Stimulated activated CD8-positive, alpha-beta memory T cell treated with anti-CD3 and anti-CD28 coated beads, Interleukin-7, amount 100 ng/mL, for 48 hours (primary cell): ENCODE results near the gene CAMK1G.

Source experiments
- DNase-seq, 2 donors: peaks; one replicate each; pipeline ENCODE4 v3.0.0-alpha.2; 2020; ENCODE audit warnings: low read depth in 1 of 2; ENCODE audit errors: extremely low read depth in 1 of 2

CAMK1G gene

DNA sequence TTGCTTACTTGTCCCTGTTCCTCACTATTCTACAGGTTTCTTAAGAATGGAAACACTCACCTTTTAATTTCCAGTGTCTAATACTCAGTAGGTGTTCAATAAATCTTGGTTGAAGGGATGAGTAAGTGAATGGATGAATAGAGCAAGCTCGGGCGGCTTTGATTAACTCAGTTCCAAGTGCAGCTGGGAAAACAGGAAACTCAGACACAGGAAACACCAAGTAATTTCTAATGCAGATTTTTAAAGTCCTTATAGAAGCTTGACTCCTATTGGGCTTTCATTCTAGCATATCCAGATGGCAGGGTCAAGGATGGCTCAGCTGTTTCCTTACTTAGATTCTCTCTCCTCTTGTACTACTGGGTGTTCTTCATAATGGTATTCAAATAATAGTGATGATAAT, 14.0 kb downstream of the CAMK1G start:
- no peak for DNase-seq

DNA sequence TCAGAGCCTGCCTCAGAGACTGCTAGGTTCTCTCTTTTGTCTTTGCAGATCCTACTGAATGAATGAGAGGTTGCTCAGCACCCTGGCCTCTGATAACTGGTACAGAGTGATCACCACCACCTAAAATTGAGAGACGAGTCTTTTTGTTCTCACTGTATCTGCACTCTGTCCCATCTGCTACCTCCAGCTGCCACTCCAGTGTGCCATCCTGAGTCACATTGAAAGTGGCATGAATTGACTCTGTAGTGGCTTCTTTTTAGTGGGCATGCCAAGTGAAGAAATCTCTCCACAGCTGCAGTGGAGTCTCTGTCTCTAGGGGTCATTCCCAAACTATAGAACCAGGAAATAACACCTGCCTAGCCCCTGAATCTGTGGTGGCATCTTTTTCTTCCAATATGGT, 14.7 kb downstream of the CAMK1G start:
- DNase-seq, result no peak

DNA sequence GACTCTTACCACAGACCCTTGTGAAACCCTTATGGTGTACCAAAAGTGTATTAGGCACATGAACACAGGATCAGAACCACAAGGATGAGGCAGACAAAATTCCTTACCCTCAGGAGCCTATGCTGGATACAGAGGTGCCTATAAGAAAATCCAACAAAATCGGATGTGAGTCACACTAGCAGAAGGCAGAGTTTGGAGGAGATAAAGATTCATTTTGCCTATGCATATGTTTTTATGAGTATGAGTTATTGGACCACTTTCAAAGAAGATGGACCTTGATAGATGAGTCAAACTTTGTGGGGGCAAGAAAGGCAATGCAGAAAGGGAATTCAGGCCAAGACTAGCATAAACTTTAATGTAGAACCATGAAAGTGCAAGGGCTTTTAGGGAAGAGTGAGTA, 17.0 kb downstream of the CAMK1G start:
- no peak for DNase-seq

DNA sequence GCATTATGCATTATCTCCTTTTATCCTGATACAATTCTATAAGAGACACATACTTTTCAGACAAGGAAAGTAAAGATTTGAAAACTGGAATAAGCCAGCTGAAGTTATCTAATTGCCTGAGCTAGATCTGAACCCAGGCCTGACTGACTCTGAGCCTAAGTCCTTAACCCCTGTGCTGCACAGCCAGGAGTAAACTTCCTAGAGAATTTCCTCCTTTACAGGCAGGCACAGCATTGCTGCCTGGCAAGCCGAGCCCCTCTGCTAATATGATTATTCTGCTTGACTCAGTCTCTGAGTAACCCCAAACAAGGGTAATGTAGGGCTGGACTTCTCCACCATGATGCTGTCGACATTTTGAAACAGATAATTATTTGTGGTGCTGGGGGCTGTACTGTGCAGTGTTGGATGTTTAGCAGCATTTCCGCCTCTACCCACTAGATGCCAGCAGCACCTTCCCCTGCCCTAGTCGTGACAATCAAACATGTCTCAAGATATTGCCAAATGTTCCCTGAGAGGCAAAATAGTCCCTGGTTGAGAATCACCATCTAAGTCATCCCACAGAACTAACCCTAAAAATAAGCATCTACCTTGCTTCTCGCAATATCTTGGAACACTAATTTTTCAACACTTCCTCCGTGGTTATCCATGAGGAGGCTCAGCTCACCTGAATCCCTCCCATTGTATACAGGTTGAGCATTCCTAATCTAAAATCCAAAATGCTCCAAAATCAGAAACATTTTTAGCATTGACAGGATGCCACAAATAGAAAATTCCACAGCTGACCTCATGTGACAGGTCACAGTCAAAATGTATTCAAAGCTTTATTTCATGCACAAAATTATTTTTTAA, 18.5 kb downstream of the CAMK1G start:
- no peak for DNase-seq

DNA sequence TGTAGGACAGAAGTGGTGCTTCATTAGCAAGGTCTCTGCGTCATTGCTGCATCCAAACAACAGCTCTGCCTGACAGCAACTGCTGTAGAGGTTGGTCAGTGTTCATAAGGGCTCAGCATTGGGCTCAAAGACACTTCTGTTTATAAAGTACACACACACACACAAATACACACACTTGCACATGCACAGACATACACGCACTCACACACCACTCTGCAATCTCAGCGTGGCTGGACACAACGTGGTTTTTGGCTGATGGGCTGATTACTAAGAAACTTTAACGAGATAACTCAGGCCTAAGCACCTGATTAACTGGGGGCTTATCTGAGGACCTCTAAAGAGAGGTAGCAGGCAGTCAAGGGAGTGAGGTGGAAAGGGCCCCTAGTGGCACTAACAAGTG, 20.4 kb downstream of the CAMK1G start:
- DNase-seq, result no peak

DNA sequence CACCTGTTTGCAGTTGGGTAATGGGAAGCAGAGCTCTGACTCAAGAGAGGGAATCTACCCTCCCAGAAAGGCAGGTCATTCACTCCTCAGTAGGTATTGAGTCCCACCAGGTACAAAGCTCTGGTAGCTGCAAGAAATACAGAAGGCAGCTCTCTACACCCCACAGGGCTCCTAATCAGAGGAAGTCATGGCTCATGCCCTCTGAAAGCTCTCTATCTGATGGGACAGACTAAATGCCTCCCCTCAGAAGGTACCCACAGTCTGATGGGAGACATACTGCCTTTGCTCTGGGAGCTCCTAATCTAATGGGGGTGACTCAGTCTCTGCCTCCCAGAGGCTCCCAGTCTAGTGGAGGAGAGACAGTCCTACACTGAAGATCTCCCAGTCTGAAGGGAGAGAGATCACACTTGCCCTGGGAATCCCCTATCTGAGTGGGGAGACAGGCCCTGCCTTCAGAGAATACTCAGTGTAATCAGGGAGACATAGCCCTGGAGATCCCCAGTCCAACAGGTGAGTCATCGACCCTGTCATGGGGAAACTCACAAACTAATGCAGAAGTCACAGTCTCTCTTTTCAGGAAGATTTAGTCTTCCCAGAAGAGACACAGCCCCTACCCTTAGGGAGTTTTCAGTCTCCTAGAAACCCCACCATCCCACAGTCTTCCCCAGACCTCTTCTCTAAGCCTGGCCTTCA, 23.7 kb downstream of the CAMK1G start:
- DNase-seq, result peak in 1 of 2 donors; percentile 19

DNA sequence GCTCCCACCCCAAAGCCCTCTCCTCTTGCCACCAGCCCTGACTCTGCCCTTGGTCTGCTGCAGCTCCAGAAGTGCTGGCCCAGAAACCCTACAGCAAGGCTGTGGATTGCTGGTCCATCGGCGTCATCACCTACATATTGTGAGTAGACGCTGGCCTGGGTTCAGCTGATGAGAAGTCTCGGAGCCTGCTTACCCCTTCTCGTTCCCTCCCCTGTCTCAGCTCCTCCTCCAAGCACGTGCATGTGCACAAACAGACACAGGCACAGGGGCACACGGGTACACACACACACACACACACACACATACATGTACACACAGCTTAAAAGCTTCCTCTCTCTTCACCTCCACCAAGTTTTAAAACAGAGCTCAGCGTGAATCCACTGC, 24.3 kb downstream of the CAMK1G start:
- DNase-seq, result no peak

DNA sequence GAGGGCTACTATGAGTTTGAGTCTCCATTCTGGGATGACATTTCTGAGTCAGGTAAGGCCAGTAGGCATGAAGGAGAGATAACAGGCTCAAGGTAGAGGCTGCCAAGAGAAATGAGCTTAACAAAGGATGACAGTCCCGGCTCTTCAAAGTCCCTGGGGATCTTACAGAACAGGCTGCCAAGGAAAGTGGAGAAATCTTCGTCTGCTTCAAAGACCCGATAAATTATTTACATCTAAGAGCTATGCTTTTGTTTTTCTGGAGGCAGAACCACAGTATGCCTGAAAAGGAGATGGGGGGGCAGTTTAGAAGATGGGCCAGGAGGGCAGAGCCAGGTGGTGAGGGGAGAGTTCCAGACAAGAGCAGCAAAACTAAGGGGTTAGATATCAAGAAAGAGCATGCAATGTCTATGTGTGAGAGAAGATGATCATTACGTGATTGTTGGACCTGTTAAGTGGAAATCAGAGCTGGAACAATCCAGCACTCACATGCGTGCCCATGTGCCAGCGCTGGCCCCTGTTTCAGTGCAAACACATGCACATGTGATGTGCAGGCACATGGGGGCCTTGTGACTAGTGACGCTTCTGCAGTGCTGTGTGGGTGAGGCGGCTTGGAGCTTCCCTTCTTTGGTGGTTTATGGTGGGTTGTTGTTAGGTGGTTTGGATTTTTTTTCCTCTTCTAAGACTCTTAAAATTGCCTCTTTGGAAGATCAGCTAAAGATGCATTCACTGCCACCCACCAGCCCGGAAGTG, 25.7 kb downstream of the CAMK1G start:
- no peak for DNase-seq

DNA sequence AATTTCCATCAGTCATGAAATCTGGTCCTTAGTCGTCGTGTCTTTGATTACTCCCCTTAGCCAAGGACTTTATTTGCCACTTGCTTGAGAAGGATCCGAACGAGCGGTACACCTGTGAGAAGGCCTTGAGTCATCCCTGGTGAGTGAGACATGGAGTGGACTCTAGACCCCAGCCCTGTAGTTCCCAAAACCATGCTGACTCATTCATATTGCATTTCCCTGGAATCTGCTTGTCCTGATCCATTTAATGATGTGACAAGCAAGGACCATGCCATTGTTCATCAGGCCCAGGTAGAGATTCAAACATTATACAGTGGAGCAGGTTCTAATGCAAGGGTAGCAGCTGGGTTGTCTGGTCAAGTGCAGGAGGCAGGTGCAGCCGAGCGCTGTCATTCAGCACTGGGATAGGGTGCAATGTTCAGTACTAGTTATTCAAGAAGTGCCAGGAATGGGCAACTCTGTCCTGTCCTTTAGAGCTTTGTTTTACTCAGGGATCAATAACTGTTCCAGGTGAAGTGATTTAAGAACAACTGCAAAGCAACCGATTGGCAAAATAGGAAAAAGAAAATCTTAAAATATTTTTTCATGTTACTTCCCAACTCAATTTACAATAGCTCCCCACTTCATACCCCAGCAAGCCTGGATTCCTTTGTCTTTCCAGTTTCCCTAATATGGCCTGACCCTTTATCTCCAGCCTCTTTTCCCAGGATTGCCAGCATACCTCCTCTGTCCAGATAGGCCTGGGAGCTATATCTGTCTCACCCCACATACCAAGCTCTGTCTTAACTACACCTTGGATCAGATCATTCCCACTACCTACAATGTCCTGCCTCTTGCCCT, 26.5 kb downstream of the CAMK1G start:
- no peak for DNase-seq

DNA sequence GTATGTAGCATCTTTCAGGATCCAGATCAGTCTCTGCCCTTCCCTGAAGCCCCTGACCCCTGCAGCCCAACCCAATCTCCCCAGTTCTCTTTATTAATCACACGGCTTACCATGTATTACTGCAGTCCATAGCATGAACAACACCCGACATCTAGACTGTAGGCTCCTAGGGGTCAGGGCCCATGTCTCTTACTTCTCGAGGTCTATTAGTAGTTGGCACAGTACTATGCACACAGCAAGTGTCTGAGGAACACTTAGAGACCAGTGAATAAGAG, 27.1 kb downstream of the CAMK1G start:
- no peak for DNase-seq

DNA sequence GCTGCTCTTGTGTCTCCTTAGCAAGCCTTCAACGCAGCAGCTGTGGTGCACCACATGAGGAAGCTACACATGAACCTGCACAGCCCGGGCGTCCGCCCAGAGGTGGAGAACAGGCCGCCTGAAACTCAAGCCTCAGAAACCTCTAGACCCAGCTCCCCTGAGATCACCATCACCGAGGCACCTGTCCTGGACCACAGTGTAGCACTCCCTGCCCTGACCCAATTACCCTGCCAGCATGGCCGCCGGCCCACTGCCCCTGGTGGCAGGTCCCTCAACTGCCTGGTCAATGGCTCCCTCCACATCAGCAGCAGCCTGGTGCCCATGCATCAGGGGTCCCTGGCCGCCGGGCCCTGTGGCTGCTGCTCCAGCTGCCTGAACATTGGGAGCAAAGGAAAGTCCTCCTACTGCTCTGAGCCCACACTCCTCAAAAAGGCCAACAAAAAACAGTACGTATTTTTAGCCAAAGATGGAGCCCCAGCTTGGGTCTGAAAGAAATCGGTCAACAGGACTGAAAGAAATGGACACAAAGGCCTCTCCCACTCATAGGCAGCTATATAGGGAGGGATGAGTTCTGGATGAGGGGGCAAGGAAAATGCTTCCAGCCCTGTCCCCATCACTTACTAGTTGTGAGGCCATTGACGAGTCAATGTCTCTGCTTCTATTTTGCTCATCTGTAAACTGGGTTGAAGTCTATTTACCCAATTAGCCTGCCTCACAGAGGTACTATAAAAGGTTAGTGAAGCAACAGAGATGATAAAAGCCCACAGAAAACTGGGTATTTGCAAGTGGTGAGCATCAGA, 28.5 kb downstream of the CAMK1G start:
- DNase-seq, result no peak

DNA sequence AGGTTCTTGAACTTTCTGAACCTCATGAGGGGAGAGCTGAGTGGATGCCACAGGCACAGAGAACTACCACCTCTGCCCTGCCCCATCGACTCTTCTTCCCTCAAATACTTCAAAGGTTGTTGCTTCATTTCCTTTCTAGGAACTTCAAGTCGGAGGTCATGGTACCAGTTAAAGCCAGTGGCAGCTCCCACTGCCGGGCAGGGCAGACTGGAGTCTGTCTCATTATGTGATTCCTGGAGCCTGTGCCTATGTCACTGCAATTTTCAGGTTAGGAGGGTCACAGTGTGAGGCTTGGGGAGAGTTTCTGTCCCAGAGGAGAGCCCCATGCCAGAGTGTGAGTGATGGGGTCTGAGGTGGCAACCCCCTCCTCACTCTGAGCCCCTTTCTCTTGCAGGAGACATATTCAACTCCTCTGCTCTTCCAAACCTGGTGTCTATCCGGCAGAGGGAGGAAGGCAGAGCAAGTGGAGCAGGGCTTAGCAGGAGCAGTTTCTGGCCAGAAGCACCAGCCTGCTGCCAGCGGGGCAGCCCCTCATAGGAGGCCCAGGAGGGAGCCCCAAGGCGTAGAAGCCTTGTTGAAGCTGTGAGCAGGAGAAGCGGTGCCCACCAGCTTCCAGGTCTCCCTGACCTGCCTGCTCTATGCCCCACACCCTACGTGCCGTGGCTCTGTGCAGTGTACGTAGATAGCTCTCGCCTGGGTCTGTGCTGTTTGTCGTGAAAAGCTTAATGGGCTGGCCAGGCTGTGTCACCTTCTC, 29.3 kb downstream of the CAMK1G start:
- DNase-seq, result no peak

DNA sequence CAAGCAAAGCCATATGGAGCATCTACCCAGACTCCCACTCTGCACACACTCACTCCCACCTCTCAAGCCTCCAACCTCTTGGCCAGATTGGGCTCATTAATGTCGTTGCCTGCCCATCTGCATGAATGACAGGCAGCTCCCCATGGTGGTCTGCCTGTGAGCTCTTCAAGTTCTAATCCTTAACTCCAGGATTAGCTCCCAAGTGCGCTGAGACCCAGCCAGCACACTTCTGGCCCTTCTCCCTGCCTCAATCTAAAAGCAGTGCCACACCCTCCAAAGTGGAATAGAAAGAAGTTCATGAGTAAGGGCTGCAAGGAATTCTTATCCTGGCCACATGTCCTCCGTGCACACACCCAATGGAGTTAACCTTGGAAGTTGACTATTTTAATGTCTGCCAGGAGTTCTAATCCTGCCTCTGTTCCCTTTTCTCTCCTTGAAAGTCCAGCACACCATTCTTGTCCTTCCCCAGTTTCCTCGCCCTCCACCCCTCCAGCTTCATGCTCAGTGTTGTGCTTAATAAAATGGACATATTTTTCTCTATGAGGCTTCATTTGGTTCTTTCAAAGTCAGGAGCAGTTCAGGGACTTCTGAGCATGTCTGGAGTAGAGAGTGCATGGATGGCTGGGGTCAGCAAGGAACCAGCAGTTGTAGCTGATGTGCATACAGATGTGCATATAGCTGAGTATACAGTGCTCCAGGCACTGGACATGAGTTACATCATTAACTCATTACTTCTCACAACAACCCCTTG, 30.1 kb downstream of the CAMK1G start:
- DNase-seq, result no peak

DNA sequence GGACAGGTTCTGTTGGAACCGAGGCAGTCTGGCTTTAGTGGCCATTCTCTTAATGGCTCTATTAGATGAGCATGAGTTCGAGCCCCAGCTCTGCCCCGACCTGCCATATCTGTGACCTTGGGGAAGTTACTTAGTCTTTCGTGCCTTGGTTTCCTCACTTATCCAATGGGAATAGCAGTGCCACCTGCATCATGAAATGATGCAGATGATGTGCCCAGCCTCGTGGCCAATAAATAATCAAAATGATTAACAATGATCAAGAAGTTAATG, 30.6 kb downstream of the CAMK1G start:
- no peak for DNase-seq

DNA sequence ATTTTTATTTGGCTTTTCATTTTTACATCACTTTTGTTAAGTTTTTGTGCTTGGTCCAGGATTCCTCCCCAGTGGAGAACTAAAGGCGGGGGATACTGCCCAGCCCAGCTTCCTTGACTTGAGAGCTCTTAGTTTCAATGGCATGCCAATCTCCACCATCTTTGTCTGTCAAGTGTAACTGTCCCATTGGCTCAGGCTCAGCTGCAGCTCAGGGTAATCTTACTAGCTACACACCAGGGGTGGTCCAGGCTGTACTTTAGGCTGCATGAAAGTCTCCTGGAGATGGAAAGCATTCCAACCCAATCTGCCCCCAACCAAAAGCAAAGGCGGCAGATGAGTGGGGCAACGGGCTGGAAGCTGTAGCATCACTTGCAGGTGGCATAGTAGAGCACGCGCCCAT, 31.4 kb downstream of the CAMK1G start:
- no peak for DNase-seq

DNA sequence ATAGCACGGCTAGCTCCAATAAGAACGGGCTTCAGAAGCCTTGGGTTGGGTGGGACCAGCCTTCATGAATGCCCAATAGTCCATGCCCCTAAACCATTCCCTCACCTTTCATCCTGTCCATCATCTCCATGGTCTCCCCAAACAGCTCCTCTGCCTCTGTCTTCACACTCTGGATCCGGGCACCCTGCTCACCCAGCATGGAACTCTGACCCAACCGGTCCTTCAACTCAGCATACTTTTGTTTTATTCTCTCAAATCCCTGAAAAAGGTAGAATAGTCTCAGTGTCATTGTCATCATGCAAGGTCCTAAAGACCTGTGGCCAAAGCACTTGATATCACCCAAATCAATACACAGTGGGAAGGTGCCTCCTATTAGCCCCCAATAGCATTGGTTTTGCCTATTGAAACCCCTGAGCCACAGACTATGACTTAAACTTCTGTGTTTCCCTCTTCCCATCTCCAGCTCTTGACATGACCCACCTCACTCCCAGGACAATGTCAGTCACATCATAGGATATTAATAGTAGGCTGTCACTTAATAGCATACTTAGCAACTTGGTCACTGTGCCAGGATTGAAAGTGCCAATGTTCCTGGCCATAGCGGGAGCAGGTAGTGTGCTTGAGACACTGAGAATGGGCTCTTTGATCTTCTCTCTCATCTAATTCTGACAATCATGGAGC, 33.0 kb downstream of the CAMK1G start:
- DNase-seq, result no peak

DNA sequence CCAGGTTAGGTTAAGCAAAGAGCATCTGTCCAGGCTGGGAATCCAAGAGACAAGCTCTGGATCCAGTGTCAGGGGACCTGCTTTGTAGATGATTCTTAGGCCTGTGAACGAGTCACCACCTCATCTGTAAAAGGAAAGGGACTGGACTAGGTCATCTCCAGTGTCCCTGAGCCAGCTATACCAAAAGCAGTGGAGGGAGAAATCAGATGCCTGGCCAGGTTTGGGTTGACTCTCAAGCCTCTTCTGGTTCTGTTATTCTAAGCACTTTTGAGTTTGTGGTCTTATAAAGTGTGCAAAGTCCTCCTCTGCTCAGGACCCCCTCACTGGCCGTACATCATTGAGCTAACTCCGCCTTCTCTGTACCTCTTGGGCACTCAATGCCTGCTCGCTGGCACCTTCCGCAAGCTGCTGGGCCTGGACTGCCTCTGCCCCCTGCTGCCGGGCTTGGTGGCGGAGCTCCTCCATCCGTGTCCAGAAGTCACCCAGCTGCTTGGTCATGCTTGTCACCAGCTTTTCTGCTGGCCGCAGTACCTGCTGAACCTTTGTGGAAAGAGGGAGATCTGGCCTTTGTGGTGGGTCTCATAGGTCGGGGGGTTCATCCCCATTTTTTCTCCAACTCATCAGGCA, 33.6 kb downstream of the CAMK1G start:
- no peak for DNase-seq

DNA sequence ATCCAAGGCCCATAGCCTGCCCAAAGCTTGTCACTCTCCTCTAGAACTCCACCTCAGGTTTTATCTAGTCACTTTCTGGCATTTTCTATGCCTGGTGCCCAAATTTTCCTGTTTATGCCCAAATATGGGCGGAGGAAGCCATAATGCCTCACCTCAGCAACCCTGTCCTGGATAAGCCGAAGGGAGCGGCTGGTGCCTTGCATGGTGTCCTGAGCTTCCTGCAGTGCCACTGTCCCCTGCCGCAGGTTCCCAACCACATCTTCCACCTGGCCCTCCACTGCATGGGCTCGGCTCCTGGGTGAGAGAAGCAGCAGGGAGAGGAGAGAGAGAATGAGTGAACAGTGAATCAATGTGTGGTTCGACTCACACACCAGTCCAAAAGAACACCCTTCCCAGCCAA, 34.2 kb downstream of the CAMK1G start:
- no peak for DNase-seq
